ENCODE data around the gene PARP15.

The PARP15 gene

GRCh38 chr3:122665226-122665786 lies 87.9 kb downstream of the PARP15 start:
- no peak overlapping the region for H3K27ac ChIP-seq (ENCODE audit: low read length)
- DNase-seq (ENCODE audit: low read depth, low spot score) = no peak
- no peaks in the 10 kb centered on the region for H3K4me1 ChIP-seq (ENCODE audit: control insufficient read depth, insufficient read depth, low read length)
- no peaks in the 10 kb centered on the region for H3K27me3 ChIP-seq (ENCODE audit: control insufficient read depth, insufficient read depth, low read length)
- no peak overlapping the region for H3K4me3 ChIP-seq (ENCODE audit: low read length)
- H3K36me3 ChIP-seq (ENCODE audit: control insufficient read depth, insufficient read depth, low read length) = no peaks in the 10 kb centered on the region
- no peaks in the 10 kb centered on the region for H3K9me3 ChIP-seq (ENCODE audit: control insufficient read depth, insufficient read depth, low read length)
- no CpG with 5 or more reads among the region's 4 CpGs for WGBS (ENCODE audit: insufficient coverage, insufficient read length)

- Histone ChIP-seq H3K4me1 (ENCODE audit: control insufficient read depth, insufficient read depth, low read length) (no peaks in the 10 kb centered on the region), H3K27me3 (ENCODE audit: control insufficient read depth, insufficient read depth, low read length) (no peaks in the 10 kb centered on the region), H3K4me3 (ENCODE audit: low read length) (no peak overlapping the region), H3K36me3 (ENCODE audit: control insufficient read depth, insufficient read depth, low read length) (no peaks in the 10 kb centered on the region), H3K9me3 (ENCODE audit: control insufficient read depth, insufficient read depth, low read length) (no peaks in the 10 kb centered on the region), H3K27ac (ENCODE audit: low read length) (no peak overlapping the region)
- DNase-seq (ENCODE audit: low read depth, low spot score) = no peak
Measured at GRCh38 chr3:122665881-122666280, 88.4 kb downstream of the PARP15 start.

DNA sequence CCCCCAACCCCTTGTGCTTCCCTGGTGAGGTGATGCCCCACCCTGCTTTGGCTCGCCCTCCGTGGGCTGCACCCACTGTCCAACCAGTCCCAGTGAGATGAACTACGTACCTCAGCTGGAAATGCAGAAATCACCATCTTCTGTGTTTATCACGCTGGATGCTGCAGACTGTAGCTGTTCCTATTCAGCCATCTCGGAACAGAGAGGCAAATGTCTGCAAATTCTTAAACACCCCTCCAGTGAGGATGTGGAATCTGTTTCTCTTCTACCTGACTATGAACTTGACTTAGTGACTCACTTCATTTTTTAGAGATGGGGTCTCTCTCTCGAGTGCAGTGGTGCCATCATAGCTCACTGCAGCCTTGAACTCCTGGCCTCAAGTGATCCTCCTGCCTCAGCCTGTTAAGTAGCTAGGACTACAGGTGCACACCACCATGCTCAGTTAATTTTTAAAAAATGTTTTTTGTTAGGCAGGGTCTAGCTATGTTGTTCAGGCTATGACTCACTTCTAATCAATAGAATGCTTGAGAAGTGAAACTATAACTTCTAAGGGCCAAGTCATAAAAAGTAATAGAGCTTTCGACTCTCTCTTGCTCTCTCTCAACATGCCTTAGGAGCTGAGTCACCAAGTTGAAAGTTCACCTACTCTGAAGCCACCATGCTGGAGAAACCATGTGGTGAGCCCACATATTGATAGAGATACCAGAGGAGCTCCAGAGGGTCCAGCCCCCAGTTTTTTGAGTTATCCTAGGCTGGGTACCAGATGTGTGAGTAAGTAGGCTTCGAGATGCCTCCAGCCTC lies 91.7 kb downstream of the PARP15 start:
- H3K4me1 ChIP-seq (ENCODE audit: control insufficient read depth, insufficient read depth, low read length) = no peaks in the 10 kb centered on the region
- H3K4me3 ChIP-seq (ENCODE audit: low read length) = no peak overlapping the region
- no peaks in the 10 kb centered on the region for H3K36me3 ChIP-seq (ENCODE audit: control insufficient read depth, insufficient read depth, low read length)
- no peak overlapping the region for H3K27ac ChIP-seq (ENCODE audit: low read length)
- no peaks in the 10 kb centered on the region for H3K27me3 ChIP-seq (ENCODE audit: control insufficient read depth, insufficient read depth, low read length)
- no CpG with 5 or more reads among the region's 8 CpGs for WGBS (ENCODE audit: insufficient coverage, insufficient read length)
- H3K9me3 ChIP-seq (ENCODE audit: control insufficient read depth, insufficient read depth, low read length) = no peaks in the 10 kb centered on the region
- no peak for DNase-seq (ENCODE audit: low read depth, low spot score)

DNA sequence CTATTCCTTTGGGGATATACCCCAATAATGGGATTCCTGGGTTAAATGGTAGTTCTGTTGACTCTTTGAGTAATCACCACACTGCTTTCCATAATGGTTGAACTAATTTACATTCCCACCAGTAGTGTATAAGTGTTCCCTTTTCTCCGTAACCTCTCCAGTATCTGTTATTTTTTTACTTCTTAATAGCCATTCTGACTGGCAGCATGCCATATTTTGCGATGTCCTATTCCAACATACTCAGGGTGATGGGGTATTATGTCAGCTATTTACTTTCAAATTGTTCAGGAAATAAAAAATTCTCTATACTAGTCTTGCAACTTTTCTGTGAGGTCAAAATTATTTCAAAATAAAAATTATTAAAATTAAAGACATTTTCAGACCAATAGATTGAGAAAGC lies 94.1 kb downstream of the PARP15 start:
- Histone ChIP-seq H3K9me3 (ENCODE audit: control insufficient read depth, insufficient read depth, low read length) (no peaks in the 10 kb centered on the region), H3K27ac (ENCODE audit: low read length) (no peak overlapping the region), H3K27me3 (ENCODE audit: control insufficient read depth, insufficient read depth, low read length) (no peaks in the 10 kb centered on the region), H3K4me3 (ENCODE audit: low read length) (no peak overlapping the region), H3K36me3 (ENCODE audit: control insufficient read depth, insufficient read depth, low read length) (no peaks in the 10 kb centered on the region), H3K4me1 (ENCODE audit: control insufficient read depth, insufficient read depth, low read length) (no peaks in the 10 kb centered on the region)
- no peak for DNase-seq (ENCODE audit: low read depth, low spot score)
- no CpG with 5 or more reads among the region's 2 CpGs for WGBS (ENCODE audit: insufficient coverage, insufficient read length)

GRCh38 chr3:122674339-122674738 lies 96.9 kb downstream of the PARP15 start:
- DNase-seq (ENCODE audit: low read depth, low spot score) = no peak
- no CpG with 5 or more reads among the region's 3 CpGs for WGBS (ENCODE audit: insufficient coverage, insufficient read length)

GRCh38 chr3:122676759-122677158 lies 99.3 kb downstream of the PARP15 start:
- no CpG with 5 or more reads among the region's 2 CpGs for WGBS (ENCODE audit: insufficient coverage, insufficient read length)
- no peak for DNase-seq (ENCODE audit: low read depth, low spot score)
- H3K9me3 ChIP-seq (ENCODE audit: control insufficient read depth, insufficient read depth, low read length) = no peaks in the 10 kb centered on the region
- no peaks in the 10 kb centered on the region for H3K27me3 ChIP-seq (ENCODE audit: control insufficient read depth, insufficient read depth, low read length)
- H3K4me1 ChIP-seq (ENCODE audit: control insufficient read depth, insufficient read depth, low read length) = peaks cover 6% of the 10 kb centered on the region; the same call in 1 of the 2 replicates
- no peak overlapping the region for H3K27ac ChIP-seq (ENCODE audit: low read length)
- no peaks in the 10 kb centered on the region for H3K36me3 ChIP-seq (ENCODE audit: control insufficient read depth, insufficient read depth, low read length)
- H3K4me3 ChIP-seq (ENCODE audit: low read length) = no peak overlapping the region

More at GRCh38 chr3:122674339-122674738, 96.9 kb downstream of the PARP15 start:
- Histone ChIP-seq H3K4me1 (ENCODE audit: control insufficient read depth, insufficient read depth, low read length) (peaks cover 1% of the 10 kb centered on the region; the same call in 1 of the 2 replicates), H3K9me3 (ENCODE audit: control insufficient read depth, insufficient read depth, low read length) (no peaks in the 10 kb centered on the region), H3K27ac (ENCODE audit: low read length) (no peak overlapping the region), H3K27me3 (ENCODE audit: control insufficient read depth, insufficient read depth, low read length) (no peaks in the 10 kb centered on the region), H3K4me3 (ENCODE audit: low read length) (no peak overlapping the region), H3K36me3 (ENCODE audit: control insufficient read depth, insufficient read depth, low read length) (no peaks in the 10 kb centered on the region)

DNA sequence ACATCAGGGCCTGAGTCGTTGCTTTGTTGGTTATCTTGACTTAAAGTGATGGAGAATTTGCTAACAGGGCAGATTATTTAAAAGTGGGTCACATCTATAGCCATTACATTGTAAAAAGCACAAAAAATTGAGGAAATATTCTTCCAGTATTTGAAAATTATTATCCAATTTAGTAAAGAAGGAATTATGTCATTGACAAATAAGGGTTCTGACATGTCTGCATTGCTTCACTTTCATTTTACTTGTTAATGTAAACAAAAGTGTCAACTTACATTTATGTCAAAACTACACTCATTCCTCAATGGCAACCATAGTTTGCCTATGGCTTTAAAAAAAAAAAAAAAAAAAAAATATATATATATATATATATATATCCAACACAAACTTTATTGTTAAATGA lies 99.8 kb downstream of the PARP15 start:
- Histone ChIP-seq H3K36me3 (ENCODE audit: control insufficient read depth, insufficient read depth, low read length) (no peaks in the 10 kb centered on the region), H3K9me3 (ENCODE audit: control insufficient read depth, insufficient read depth, low read length) (no peaks in the 10 kb centered on the region), H3K4me3 (ENCODE audit: low read length) (no peak overlapping the region), H3K27ac (ENCODE audit: low read length) (no peak overlapping the region), H3K4me1 (ENCODE audit: control insufficient read depth, insufficient read depth, low read length) (peaks cover 6% of the 10 kb centered on the region; the same call in 1 of the 2 replicates), H3K27me3 (ENCODE audit: control insufficient read depth, insufficient read depth, low read length) (no peaks in the 10 kb centered on the region)
- DNase-seq (ENCODE audit: low read depth, low spot score) = no peak
- WGBS (ENCODE audit: insufficient coverage, insufficient read length) = no CpG with 5 or more reads among the region's 1 CpG

DNA sequence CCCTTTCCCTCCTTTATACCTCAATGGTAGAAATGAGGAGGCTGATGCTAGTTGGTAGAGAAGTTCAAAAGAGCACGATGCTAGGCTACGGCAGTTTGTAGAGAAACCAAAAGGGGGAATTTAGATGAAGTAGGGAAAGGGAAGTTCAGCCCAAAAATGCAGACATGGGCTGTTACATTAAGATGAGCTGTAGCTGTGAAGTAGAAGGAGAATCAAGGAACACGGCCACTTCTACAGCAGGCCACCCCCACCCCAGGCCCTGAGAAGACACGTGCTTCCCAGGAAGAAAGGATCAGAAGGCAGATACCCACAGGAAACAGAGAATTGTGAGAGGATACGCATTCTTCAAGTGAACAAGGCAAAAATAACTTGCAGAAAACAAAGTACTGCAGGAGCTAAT lies 101.1 kb downstream of the PARP15 start:
- WGBS (ENCODE audit: insufficient coverage, insufficient read length) = no CpG with 5 or more reads among the region's 5 CpGs
- Histone ChIP-seq H3K36me3 (ENCODE audit: control insufficient read depth, insufficient read depth, low read length) (no peaks in the 10 kb centered on the region), H3K27me3 (ENCODE audit: control insufficient read depth, insufficient read depth, low read length) (no peaks in the 10 kb centered on the region), H3K4me1 (ENCODE audit: control insufficient read depth, insufficient read depth, low read length) (peaks cover 6% of the 10 kb centered on the region; the same call in 1 of the 2 replicates), H3K9me3 (ENCODE audit: control insufficient read depth, insufficient read depth, low read length) (no peaks in the 10 kb centered on the region), H3K4me3 (ENCODE audit: low read length) (no peak overlapping the region), H3K27ac (ENCODE audit: low read length) (no peak overlapping the region)
- DNase-seq (ENCODE audit: low read depth, low spot score) = no peak

DNA sequence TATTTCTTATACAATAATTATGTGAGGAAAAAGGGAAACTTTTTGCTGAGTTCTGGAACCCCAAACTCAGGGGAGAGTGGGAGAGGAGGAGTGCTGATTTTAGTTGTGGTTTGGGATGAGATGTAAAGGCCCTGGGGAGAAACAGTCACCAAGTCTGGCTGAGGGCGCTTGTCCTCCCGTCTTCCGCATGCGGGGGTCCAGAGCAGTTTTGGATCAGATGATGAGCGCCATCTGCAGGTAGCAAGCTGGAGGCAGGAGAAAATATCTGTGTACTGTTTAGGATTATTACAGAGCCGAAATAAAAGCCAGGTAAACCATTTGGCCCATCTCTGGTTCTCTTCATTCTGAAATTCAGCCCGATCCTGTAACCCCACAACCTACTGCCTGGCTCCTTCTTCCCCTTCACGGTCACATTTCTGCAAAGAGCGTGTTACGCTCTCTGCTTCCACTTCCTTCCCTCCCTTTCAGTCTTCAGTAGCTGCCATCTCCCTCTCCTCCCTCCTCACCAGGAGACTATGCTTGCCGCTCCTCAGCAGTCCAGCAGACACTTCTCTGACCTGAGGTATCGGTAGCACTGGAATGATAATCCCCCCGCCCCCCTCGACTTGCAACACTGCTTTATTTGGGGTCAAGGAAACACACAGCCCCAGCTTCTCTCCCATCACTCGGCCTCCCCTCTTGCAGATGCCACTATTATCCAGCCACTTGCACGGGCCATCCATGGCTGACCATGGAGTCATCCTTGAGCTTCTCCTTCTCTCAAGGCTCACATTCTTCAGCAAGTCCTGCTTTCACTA lies 101.8 kb downstream of the PARP15 start:
- DNase-seq (ENCODE audit: low read depth, low spot score) = peak; percentile 58
- H3K36me3 ChIP-seq (ENCODE audit: control insufficient read depth, insufficient read depth, low read length) = no peaks in the 10 kb centered on the region
- H3K27ac ChIP-seq (ENCODE audit: low read length) = no peak overlapping the region
- peaks cover 6% of the 10 kb centered on the region; the same call in 1 of the 2 replicates for H3K4me1 ChIP-seq (ENCODE audit: control insufficient read depth, insufficient read depth, low read length)
- no peaks in the 10 kb centered on the region for H3K9me3 ChIP-seq (ENCODE audit: control insufficient read depth, insufficient read depth, low read length)
- no peaks in the 10 kb centered on the region for H3K27me3 ChIP-seq (ENCODE audit: control insufficient read depth, insufficient read depth, low read length)
- no peak overlapping the region for H3K4me3 ChIP-seq (ENCODE audit: low read length)
- no CpG with 5 or more reads among the region's 16 CpGs for WGBS (ENCODE audit: insufficient coverage, insufficient read length)

GRCh38 chr3:122679882-122680474 lies 102.5 kb downstream of the PARP15 start:
- no peaks in the 10 kb centered on the region for H3K36me3 ChIP-seq (ENCODE audit: control insufficient read depth, insufficient read depth, low read length)
- no peak overlapping the region for H3K27ac ChIP-seq (ENCODE audit: low read length)
- H3K4me3 ChIP-seq (ENCODE audit: low read length) = peak overlapping the region; percentile 86; the same call in 1 of the 2 replicates
- H3K4me1 ChIP-seq (ENCODE audit: control insufficient read depth, insufficient read depth, low read length) = peaks cover 6% of the 10 kb centered on the region; the same call in 1 of the 2 replicates
- DNase-seq (ENCODE audit: low read depth, low spot score) = no peak
- no CpG with 5 or more reads among the region's 10 CpGs for WGBS (ENCODE audit: insufficient coverage, insufficient read length)
- no peaks in the 10 kb centered on the region for H3K27me3 ChIP-seq (ENCODE audit: control insufficient read depth, insufficient read depth, low read length)
- H3K9me3 ChIP-seq (ENCODE audit: control insufficient read depth, insufficient read depth, low read length) = no peaks in the 10 kb centered on the region
